ENCODE measurements around the gene EVC2.

The EVC2 gene

DNA sequence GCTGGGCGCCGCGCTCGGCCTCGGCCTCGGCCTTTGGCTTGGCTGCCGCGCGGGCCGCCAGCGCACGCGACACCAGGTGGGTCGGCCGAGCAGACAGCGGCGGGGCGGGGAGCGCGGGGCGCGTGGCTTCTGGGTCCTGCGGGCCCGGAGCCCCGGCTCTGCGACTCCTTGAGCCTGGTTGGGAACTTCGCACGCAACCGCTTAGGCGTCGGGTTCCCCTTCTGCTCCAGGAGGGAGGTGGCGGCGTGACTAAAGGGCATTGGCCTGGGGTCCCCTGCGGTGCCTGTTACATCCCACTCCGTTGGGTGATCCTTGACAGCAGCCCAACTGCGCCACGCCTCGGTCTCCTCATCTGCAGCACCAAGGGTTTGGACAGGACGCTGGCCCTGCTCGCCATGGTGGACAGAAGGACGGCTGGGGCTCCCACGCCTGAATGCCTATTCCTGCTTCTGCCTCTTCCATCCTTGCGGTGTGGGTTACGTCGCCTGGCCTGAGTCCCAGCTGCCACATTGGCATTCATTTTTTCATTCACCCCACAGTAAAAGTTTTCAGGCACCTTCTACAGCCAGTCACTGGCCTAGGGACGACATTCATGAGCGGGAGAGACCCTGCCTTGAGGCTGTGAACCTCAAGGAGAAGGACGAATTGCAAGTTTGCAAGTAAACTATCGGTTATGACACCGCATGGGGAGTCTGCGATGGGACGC lies 3.3 kb upstream of the EVC2 start:
- no peak for FAIRE-seq

DNA sequence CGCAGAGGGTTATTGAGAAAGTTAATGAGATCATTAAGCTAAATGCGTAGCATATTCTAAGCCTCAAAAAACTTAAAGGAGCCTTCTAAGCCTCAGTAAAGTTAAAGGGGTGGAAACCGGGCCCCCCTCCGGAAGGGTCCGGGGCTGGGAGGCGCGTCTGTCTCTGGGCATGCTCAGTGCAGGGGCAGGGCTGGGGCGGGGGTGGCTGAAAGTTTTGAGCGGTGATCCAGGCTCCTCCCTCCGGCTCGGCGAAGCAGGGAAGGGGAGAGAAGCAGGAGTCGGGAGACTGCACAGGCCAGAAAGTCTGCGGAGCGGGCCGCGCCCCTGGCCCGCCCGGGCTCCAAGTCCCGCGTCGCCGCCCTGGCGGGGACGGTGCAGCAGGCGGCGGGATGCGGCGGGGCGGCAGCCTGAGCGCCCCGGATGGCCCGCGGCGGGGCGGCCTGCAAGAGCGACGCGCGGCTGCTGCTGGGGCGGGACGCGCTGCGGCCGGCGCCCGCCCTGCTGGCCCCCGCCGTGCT lies 2.7 kb upstream of the EVC2 start, which contains the start of gene EVC:
EVC (plus strand) TSS at position 241 of the 518 bp plus-strand sequence; CDS start at position 421, 180 bp downstream.
- no peak for FAIRE-seq

DNA sequence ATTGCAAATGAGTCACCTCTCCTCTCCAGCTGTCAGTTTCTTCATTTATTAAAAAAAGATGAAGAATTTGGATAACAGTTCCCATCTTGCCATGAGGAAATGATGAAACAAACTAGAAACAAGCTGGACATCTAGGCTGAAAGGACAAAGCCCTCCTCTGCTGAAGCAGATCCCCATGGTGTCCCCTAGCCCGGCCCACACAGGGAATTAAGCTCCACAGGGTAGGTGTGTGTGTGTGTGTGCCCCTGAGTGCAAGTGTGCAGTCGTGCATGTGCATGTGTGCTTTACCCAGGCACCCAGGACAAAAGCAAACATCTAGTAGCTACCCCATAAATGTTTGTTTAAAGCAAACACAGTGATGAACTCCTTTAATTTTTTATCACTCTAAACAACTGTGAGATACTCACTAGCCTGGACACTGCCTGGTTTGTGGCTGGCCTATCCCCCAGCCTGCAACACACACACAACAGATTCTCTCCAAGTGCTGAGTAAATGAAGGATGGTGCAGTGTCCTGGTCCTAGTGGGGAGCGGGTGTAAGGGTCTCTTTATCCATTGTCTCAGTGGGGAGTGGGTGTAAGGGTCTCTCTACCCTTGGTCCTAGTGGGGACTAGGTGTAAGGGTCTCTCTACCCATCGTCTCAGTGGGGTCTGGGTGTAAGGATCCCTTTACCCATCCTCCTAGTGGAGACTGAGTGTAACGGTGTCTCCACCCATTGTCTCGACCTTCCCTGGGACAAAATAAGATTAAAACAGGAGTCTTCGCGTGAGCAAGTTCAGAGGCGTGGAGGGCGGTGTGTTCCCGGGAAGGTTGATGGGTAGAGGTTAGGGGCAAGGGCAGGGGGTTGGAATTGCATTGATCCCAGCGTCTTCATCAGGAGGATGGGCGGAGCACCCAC lies 2.0 kb upstream of the EVC2 start:
- FAIRE-seq, result no peak

DNA sequence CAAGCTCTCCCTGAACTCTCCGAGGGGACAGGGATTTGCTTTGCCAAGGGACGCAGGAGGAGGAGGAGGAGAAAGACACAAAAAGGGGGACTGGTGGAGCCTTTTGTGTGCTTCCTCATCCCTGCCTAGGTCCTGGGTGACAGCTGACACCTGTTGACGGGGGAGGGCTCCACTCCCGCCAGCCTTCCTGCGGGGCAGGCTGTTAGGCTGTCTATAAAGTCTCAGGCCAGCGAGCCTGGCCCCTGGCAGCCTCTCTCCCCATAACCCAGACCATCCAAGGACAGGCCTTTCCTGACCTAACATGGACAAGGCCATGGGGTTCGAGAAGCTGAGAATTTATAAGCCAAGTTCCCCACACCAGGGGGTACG lies 832 bp upstream of the EVC2 start:
- FAIRE-seq, result no peak

DNA sequence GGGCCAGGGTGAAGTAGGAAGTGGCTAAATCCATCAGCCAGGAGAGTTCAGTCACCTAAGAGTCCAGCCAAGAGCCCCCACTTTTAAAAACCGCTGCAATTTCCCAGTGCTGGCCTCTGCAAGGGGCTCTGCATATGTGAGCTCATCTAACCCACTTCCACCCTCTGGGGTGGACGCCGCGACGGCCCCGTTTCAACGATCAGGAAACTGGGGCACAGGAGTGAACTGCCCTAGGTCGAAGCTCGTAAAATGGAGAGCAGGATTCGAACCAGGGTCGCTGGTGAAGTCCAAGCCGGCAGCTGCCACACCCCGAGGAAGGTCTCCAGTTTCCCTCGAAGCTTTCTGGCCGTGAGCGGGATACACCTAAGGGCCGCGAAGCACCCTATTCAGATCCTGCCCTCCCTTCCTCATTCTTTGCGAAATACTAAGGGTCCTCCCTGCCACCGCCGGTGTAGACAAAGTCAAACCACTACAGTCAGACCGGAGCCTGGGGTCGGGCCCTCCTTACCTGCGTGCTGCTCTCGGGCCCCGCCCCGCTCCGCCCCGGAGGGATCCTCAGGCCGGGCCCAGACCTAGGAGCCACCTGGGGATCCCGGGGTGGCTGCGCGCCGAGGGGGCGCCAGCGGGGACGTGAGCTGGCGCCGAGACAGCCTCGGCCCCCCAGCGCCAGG lies 446 bp downstream of the EVC2 start:
- no peak for FAIRE-seq

DNA sequence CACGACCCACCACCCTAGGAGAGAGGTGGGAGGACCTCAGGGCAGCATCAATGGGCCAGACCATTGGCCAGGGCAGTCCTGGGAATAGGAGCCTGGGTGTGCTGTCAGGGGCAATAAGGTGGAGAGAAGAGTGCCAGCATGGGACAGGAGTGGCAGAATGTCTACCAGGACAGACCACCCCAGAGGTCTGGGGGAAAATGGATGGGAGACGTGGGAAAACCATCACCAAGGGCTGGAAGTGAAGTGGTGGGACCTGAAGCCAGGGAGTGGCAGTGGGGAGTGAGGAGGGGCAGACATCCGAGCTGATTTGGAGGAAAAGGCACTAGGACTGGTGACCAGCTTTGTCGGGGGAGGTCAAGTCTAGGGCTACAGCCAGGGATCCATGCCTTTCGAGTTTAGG lies 993 bp downstream of the EVC2 start:
- FAIRE-seq, result no peak

DNA sequence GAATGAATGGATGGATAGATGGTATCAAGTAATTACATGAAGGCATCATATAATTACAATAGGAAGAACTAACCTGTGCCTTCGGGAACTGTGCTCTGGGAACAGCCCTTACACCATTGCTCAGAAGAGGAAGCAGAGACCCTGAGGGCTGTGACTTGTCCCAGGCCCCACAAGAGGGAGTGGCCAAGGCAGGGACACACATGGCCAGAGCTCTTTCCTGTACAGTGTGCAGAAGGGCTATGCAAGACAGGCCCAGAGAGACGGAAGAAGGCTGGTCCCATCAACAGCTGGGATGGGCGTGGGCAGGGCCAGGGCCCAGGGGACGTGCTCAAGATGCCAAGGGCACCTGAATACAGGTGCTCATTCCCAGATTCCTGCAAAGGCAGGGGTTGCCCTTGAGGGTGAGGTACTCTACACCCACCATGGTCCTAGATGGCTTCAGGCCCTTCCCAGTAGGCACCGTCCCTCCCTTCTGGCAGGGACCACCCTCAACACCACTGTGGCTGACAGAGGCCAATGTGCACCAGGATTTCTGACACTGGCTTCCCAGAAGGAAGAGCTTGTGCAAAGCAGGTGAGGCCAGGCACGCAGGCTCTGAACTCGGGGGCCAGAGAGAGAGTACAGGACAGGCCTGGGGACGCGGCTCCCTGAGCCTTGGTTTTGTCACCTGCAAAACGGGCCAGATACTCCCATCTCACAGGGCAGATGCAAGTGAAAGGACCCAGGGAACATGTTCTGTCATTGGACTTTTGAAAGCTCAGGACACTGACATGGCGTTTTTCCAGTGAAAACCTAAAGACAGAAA lies 1.7 kb downstream of the EVC2 start:
- FAIRE-seq, result no peak

DNA sequence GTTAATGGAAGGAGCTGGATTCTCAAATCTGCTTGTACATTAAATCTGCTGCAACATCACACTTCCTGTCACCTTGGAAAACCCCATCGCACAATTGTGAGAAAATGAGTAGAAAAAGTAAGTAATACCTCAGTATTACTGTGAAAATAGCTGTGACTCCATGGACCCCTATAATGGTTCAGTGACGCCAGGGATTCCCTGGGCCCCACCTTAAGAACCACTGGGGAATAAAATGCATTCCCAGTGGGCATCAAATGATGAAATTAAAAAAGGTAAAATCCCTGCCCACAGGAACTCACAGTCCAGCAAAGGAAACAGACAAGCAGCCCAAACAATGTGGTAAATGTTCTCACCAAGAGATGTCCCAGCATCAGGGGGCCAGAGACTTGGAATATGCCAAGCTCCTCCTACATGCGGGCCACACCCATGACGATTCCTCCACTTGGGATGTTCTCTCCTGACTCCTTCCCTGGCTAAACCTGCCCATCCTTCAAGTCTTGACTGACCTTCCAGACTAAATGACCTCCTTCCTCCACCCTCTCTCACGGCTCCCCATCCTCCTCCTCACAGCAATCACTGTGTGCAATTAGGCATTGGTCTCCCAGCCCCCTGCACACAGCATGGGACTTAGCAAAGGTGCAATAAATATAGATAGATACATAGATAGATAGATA lies 2.6 kb downstream of the EVC2 start:
- FAIRE-seq, result no peak

DNA sequence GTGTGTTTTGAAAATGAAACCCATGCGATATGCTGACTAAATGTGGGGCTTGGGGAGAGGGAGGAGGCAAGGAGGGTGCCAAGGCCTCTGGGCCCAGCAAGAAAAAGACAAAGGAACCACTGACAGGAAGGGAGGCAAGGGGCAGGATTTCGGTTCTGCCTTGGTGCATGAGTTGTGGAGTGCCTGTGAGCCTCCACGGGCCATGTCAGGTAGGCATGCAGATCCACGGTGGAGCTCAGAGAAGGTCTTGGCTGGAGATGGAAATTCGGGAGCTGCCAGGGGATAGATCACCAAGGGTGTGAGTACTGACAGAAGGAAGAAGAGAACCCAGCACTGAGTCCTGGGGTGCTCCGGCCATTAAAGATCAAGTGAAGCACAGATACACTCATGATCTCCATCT lies 4.1 kb downstream of the EVC2 start:
- no peak for FAIRE-seq

DNA sequence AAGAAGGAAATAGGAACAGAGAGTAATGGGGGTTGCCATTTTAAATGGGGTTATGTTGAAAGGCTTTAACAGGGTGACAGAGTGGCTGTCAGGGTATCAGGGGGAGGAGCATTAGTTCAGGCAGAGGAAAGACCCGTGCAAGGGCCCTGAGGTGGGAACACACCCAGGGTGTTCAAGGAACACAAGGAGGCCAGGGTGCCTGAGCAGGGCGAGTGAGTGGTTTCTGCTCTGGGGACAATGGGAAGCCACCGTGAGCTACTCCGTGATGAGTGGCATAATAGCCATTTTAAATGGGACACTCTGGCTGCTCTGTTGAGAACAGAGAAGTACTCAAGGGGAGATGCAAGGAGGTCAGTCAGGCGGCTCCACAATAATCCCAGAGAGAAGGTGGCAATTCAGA lies 4.5 kb downstream of the EVC2 start:
- FAIRE-seq, result no peak

DNA sequence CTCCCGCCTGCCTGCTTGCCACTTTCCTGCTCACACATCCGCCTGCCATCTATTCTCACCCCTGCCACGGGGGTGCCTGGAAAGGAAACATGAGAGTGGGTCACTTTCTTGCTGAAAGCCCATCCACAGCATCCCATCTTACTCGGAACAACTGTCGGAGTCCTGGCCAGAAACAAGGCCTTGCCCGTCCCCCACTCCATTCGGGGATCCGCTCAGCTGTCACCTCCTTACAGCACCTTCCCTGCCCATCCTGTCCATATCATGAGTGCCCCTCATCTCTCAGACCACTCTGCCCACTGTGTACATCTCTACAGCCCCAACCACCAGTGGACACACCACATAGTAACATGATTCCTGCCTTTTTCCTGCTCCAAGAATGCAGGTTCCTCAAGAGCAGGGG lies 6.4 kb downstream of the EVC2 start:
- no peak for FAIRE-seq

DNA sequence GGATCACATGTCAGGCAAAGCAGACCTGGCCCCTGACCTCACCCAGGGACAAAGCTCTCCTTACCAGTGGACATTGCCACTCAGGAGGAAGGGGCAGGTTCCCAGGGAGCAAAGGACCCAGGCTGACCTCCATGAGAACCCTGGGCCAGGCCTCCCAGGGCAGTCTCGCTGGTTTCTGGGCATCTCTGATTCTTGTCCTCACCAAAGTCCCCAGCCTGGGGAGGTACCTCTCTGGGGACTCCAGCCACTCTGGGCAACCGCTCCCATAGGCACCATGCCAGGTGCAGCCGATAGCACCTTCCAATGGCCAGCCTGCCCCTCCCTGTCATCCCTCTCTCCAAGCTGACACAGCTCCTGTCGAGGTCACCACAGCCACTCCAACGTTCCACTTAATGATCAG lies 7.9 kb downstream of the EVC2 start:
- no peak for FAIRE-seq

DNA sequence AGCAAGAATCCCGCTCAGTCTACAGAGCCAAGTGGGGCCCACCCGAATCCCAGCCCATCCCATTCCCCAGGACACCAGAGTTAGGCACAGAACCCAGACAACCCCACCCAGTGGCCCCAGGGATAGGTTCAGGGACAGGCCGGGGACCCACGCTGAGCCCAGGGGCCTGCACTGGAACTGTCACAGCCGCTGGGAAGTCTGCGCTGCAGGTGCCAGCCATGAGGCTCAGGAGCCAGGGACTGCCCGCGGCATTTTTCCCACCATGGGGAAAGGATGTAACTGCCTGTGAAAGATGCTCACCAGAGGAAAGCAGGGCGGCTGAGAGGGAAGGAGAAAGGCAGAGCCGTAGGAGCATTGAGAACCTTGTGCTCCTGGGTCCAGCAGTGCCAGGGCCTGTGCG lies 12.0 kb downstream of the EVC2 start:
- no peak for FAIRE-seq

DNA sequence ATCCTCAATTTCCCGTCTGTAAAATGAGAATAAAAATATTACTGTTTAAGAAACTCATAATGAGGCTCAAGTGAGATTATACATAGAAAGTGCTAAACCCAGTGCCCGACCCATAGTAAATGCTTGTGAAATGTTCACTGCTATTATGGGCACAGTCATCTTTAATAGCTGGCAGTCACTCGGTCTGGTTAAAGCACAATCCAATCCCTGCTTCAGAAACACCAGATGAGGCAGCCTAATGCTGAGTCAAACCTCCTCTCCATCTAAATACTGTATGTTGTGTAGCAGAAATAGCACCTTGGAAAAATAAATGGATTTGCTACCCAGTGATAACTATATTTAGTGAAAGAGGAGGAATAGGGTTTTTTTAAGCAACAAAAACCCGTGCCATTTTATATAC lies 14.5 kb downstream of the EVC2 start:
- FAIRE-seq, result no peak

DNA sequence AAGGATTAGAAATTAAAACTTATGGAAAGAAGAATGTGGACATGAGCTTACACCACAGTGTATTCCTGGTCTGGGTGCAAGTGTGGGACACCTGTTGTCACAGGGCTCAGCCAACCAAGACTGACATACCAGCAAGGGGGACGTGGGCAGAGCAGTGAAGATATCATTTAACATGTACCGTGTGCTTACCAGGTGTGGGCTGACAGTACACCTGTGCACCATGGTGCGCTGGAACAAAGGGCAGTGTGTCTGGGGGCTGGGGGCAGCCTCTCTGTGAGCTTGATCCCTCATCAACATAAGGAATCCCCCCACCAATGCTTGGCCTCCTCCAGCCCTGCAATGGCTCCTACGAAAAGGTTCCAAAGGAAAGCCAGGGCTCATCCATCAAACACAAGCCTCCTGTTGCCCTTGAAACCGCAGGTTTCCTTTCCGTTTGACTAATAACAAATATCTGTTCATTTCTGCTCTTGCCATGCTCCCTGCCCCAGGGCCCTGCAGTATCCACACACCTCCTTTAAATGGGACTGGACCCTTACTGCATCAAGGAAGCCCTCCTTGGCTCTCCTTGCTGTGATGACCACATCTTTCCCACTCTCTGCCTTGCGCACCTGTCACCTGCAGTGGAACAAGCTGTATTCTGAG lies 16.7 kb downstream of the EVC2 start:
- no peak for FAIRE-seq

DNA sequence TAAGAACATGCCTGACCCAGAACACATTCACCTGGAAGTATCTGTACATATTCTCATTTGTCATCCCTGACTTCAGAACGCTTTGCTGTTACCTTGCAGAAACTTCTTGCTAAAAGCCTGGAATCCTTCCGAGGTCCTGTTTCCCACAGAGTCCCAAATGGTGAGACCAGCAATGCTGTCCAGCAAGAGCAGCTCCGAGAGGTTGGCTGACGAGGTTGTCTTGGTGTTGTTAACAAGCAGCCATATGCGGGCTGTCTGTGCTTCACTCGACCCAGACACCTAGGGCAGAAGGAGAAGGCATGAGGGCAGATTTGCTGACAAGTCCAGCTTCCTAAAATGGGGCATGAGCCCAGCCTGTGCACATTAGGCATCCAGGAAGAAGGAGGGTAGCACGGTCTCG lies 19.3 kb downstream of the EVC2 start:
- FAIRE-seq, result no peak

DNA sequence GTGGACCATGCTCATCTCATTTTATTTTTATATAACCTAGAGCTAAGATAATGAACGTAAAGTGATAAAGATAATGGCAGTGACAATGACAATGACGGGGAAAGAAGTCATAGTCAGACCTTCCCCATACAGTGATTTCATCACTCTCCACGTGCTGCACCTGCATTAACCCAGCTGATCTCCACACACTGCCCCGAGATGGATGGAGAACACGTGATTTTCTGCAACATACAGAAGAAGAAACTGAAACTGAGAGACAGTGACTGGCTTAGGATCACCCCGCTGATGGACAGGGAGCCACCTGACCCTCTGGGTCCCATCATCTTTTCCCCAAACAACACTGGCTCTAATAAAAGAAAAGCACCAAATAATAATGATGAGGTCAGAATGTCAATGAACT lies 22.0 kb downstream of the EVC2 start:
- no peak for FAIRE-seq

DNA sequence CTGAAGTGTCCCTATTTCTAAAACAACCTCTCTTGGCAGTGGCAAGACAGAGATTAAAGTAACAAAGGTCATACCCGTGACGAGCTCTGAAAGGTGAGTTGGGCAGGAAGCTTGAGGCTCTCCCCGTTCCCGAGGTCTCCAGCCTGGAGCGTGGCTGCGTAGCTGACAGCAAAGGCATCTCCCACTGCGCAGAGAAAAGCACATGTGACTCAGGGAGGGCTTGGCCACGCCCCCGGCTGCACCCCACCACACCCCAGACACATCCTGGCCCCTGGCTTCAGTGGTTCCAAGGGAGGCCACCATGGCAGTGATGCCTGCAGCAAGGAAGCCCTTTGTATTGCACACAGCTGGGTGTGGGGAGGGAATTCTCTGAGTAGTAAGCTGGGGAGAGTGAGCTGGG lies 23.1 kb downstream of the EVC2 start:
- FAIRE-seq, result no peak

DNA sequence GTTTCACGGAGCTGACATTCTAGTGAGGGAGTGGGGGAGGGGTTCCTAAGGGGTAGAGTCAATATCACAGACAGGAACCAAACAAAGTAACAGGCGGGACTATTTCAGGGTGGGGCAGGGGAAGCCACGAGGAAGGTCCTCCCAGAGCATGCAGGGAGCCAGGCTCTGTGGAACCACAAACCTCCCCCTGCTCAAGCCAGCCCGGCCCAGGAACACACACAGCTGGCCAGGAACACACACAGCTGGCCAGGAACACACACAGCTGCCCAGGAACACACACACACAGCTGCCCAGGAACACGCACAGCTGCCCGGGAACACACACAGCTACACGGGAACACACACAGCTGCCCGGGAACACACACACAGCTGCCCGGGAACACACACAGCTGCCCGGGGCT lies 24.8 kb downstream of the EVC2 start:
- no peak for FAIRE-seq

DNA sequence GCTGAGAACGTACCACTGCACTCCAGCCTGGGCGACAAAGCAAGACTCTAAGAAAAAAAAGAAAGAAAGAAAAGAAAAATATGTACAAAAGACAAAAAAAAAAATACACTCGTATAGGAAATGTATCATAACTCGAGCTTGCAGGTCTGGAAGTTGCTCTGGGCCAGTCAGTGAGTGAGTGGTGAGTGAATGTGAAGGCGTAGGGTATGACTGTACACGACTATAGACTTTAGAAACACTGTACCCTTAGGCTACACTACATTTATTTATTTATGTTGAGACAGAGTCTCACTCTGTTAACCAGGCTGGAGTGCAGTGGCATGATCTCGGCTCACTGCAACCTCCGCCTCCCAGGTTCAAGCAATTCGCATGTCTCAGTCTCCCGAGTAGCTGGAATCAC lies 29.4 kb downstream of the EVC2 start:
- FAIRE-seq, result no peak

DNA sequence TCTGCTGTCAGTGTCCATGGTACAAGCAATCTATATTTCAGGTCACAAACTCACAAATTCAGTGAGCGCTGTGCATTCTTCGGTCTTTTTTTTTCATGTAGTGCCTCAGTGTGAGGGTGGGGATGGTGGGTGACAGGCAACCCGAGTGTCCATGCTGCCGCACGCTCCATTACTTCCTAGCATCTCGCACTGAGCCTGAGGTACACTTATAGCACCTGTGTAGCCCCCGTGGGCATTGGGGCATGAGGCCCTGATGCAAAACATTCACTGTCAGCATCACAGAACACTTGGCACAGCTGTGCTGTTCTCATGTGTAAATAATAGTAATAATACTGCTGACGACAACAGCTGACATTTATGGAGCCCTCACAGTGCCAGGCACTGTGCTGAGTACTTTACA lies 31.6 kb downstream of the EVC2 start:
- FAIRE-seq, result no peak

DNA sequence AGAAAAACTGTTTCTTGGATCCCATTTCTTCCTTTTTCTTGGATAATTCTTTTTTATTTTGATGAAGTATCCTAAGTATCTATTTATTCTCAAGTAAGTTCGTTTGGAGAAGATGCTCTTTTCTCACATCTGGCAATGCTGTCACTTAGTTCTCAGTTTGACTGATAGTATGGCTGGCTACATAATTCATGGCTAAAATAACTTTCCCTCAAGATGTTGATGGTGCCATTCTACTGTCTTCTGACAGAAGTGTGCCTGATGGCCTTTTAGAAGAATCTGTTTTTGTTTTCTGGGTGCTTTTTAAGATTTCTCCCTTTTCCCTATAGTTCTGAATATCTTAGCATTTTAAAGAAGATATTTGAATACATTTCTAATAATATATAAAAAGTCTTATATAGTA lies 41.6 kb downstream of the EVC2 start:
- FAIRE-seq, result no peak
